Measurements from ENCODE around the gene RRN3. TPM values are rescaled to one million over a fixed set of nuclear protein-coding genes. Genes with fewer than 3 reads are reported as not detected.
"Not testable (repeated sequence)": the region's sequence is repeated elsewhere in the genome, so short reads cannot be mapped to it uniquely, and the experiment has no call there.

Gene RRN3, protein sequence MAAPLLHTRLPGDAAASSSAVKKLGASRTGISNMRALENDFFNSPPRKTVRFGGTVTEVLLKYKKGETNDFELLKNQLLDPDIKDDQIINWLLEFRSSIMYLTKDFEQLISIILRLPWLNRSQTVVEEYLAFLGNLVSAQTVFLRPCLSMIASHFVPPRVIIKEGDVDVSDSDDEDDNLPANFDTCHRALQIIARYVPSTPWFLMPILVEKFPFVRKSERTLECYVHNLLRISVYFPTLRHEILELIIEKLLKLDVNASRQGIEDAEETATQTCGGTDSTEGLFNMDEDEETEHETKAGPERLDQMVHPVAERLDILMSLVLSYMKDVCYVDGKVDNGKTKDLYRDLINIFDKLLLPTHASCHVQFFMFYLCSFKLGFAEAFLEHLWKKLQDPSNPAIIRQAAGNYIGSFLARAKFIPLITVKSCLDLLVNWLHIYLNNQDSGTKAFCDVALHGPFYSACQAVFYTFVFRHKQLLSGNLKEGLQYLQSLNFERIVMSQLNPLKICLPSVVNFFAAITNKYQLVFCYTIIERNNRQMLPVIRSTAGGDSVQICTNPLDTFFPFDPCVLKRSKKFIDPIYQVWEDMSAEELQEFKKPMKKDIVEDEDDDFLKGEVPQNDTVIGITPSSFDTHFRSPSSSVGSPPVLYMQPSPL
- 37.4 and 39.3 TPM in 2 replicates for total RNA-seq (2021)
- percentile 87 among the genes with signal in this experiment for Bru-seq, nascent RNA
- percentile 86 among the genes with signal in this experiment for BruChase-seq, experiment 1, labeled RNA remaining after a 2-hour chase
- percentile 86 among the genes with signal in this experiment for BruChase-seq, experiment 2, labeled RNA remaining after a 6-hour chase
- long read RNA-seq, transcript RRN3-203 (17 exons, 2,198 nt), result minor isoform, 11 of 97 reads
- long read RNA-seq, transcript RRN3-201 (18 exons, 3,762 nt), result major isoform, 68 of 97 reads
- long read RNA-seq, partial matches to known transcripts, result 3 of 97 reads
- long read RNA-seq, other reads (novel, unspliced or antisense), result 15 of 97 reads

DNA sequence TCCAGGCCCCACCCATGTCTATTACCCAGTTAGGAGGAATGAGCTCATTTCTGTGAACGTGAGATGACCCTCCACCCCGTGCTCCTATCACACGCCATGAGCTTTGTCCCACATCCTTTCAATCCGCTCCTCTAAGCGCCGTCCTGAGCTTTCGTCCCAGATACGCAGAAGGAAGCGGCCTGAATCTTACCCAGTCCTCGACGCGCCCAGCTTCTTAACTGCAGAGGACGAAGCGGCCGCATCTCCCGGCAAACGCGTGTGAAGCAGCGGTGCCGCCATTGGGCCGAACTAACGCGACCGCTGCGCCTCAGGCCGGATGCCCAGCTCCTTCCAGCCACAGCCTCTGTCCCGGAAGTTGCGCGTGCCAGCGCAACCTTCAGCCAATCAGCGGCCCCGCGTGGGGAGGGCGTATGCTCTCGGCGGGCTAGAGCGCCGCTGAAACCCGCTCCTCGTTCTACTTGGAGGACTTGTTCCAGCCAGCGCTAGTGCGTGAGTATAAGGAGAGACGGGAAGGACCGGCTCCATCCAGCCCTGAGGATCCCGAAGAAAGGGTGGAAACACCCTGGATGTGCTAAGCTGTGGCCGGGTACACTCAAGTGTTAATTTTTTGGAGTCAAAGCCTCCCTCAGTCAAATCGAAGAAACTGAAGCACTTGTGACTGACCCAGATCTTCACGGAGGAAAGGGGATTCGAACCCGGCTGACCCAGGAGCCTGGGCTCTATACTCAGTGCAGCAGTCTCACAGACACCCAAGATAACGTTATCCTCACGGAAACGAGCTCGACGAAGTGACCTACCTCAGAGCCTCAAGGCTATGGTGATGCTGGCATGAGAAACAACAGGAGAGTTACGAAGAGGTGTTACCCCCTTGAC, at the start of gene RRN3:
TSS of gene RRN3 (minus strand) at position 318 of the 873 bp plus-strand sequence. CDS start at position 279, 39 bp downstream.
- POLR2A ChIA-PET (ENCODE audit: low non-redundant PET), result interaction anchor here (0.9 kb wide), 1 partner anchor 38 kb away, joined by 4 read pairs; no protein-coding TSS in a partner anchor
- TSS peak; percentile 97 for BruUV-seq (replicated peaks)

DNA sequence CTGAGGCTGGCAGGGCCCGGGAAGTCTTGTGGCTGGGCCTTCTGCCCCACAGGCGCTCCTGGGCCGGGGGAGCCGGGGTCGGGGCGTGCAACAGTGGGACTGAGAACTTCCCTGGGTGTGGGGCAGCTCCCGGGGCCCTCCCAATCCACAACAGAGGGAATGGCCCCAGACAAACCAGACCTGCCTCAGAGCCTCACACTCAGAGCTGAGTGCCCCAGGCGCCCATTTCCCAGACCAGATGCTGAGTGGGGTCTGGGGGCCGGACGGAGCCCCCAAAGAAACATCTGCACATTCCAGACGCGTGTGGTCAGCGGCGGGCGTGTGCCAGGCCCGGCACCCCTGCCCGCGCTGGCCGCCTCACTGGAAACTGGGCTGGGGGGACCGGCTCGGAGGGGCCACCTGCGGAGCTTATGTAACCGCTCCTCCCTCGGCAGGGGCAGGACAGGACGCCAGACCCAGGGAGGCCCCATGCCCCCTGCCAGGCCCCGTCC, 49.6 kb upstream of the RRN3 start:
- H3K36me3 ChIP-seq (ENCODE audit: insufficient read depth, low read length, poor library complexity, severe bottlenecking); intact Hi-C loops (cut with micrococcal nuclease; ENCODE audit: unreplicated experiment); DNase-seq (ENCODE audit: low spot score); H3K4me3 ChIP-seq (ENCODE audit: low read depth, low read length, poor library complexity, severe bottlenecking); H3K9me3 ChIP-seq (ENCODE audit: low read depth, low read length, poor library complexity, severe bottlenecking); POLR2A ChIA-PET (ENCODE audit: low non-redundant PET); CTCF ChIA-PET; BruUV-seq (replicated peaks); H3K27me3 ChIP-seq (replicated peaks; ENCODE audit: insufficient read depth, low read depth, low read length, poor library complexity): not testable (repeated sequence)
- Histone ChIP-seq H3K27ac (ENCODE audit: low read depth, low read length, poor library complexity, severe bottlenecking) (peak overlapping the region; percentile 74), H3K4me1 (ENCODE audit: insufficient read depth, low read length, poor library complexity, severe bottlenecking) (peaks cover 34% of the 10 kb centered on the region)

More for the DNA sequence above, at the start of gene RRN3:
- H3K27me3 ChIP-seq (replicated peaks; ENCODE audit: insufficient read depth, low read depth, low read length, poor library complexity); intact Hi-C loops (cut with micrococcal nuclease; ENCODE audit: unreplicated experiment); H3K4me1 ChIP-seq (ENCODE audit: insufficient read depth, low read length, poor library complexity, severe bottlenecking); H3K9me3 ChIP-seq (ENCODE audit: low read depth, low read length, poor library complexity, severe bottlenecking); CTCF ChIA-PET; H3K36me3 ChIP-seq (ENCODE audit: insufficient read depth, low read length, poor library complexity, severe bottlenecking): not testable (repeated sequence)
- Histone ChIP-seq H3K4me3 (ENCODE audit: low read depth, low read length, poor library complexity, severe bottlenecking) (peak within 1 kb of the TSS; percentile 68), H3K27ac (ENCODE audit: low read depth, low read length, poor library complexity, severe bottlenecking) (peak within 1 kb of the TSS; percentile 70)
- peak; percentile 96 for DNase-seq (ENCODE audit: low spot score)

DNA sequence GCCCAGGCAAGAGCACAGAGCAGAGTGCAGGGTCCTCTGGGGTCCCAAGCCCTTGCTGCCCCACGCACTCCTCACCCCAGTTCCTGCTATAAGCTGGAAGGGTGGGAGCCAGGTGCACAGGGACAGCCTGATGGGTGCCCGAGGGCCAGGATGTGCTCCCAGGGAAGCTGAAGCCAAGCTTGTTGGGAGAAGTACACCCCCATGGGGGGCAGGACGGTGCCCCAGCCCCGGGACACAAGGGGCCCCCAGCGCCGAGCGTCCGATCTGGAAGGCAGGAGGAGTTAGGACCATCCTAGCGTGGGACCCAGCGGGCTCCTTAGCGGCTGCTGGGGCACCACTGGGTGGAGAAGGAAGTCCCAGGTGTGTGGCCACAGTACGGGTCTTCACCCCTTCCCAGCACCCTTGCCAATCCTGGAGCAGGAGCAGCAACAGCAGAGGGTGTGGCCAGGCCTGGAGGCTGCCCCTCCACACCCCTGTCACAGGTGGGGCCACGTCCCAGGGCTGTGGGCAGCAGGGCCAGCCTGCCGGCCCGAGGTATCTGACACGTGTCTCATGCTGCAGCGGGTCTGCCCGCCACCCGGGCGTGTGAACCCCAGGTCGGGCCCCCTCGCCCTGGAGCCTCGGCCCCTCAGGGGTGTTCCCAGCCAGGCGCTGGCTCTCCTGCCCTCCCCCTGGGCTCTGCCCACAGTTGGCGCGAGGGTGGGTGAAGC, 49.0 kb upstream of the RRN3 start:
- intact Hi-C loops (cut with micrococcal nuclease; ENCODE audit: unreplicated experiment); POLR2A ChIA-PET (ENCODE audit: low non-redundant PET); BruUV-seq (replicated peaks); H3K9me3 ChIP-seq (ENCODE audit: low read depth, low read length, poor library complexity, severe bottlenecking); H3K27me3 ChIP-seq (replicated peaks; ENCODE audit: insufficient read depth, low read depth, low read length, poor library complexity); DNase-seq (ENCODE audit: low spot score); CTCF ChIA-PET; H3K4me3 ChIP-seq (ENCODE audit: low read depth, low read length, poor library complexity, severe bottlenecking); H3K36me3 ChIP-seq (ENCODE audit: insufficient read depth, low read length, poor library complexity, severe bottlenecking): not testable (repeated sequence)
- H3K27ac ChIP-seq (ENCODE audit: low read depth, low read length, poor library complexity, severe bottlenecking), result peak overlapping the region; percentile 74
- H3K4me1 ChIP-seq (ENCODE audit: insufficient read depth, low read length, poor library complexity, severe bottlenecking), result peaks cover 34% of the 10 kb centered on the region

DNA sequence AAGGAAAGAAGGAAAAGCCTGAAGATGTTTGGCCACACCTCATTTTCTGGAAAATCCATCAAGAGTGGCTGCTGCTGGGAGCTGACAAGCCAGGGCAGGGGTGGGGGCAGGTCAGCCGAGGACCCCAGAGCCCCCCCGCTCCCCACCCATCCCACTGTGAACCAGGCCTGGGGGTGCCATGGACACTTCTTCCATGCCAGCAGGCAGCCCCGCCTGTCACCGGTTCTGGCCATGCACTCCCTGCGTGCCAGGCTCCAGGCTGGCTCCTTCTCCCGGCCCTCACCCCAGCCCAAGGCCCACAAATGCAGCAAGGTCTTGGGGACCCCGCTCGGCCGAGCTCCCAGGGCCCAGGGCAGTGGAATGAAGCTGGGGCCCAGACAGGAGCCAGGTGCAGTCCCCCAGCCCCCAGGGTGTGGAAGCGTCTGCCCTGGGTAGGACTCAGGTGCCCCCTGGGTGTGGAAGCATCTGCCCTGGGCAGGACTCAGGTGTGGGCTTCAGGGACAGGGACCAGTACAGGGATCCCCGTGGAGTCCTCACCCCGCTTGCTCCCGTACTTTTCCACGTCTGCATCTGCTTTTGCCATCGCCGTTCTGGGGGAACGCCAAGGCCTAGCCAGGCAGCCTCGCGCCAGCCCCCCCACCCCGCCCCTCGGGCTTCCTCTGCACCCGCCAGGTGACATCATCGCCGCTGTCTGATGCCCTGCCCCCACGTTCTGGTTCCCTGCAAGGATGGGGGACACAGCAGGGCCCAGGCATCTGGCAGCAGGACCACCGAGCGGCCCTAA, 48.2 kb upstream of the RRN3 start:
- BruUV-seq (replicated peaks); H3K9me3 ChIP-seq (ENCODE audit: low read depth, low read length, poor library complexity, severe bottlenecking); DNase-seq (ENCODE audit: low spot score); H3K27me3 ChIP-seq (replicated peaks; ENCODE audit: insufficient read depth, low read depth, low read length, poor library complexity); intact Hi-C loops (cut with micrococcal nuclease; ENCODE audit: unreplicated experiment); H3K36me3 ChIP-seq (ENCODE audit: insufficient read depth, low read length, poor library complexity, severe bottlenecking); CTCF ChIA-PET; H3K4me3 ChIP-seq (ENCODE audit: low read depth, low read length, poor library complexity, severe bottlenecking); H3K27ac ChIP-seq (ENCODE audit: low read depth, low read length, poor library complexity, severe bottlenecking); POLR2A ChIA-PET (ENCODE audit: low non-redundant PET): not testable (repeated sequence)
- H3K4me1 ChIP-seq (ENCODE audit: insufficient read depth, low read length, poor library complexity, severe bottlenecking), result peaks cover 34% of the 10 kb centered on the region

All from A673 (cell line).